ENCODE data around the gene OLFML2B. TPM values are rescaled to one million over a fixed set of nuclear protein-coding genes. Genes with fewer than 3 reads are reported as not detected.

OLFML2B gene
- polyA plus RNA-seq, 1 of the 3 experiments (the other 2 are of a cell fraction): 7.3 TPM

DNA sequence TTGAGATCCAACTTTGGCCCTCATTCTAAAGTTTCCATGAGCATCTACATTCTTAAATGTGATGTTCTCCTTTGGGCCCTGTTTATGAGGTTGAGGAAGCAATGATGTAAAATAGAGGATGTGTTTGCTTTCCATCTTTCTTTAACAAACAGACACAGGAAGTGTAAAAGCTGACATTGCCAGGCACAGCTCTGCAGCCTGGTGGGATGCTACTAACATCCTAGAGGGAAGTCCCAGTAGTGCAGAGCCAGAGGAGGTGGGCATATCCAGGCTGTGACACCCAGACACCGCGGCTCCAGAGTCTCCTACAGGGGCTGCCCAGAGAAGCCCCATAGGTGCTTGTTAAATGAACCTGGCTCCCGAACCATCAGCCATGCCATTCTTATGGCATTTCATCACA lies 16.2 kb downstream of the OLFML2B start:
- Histone ChIP-seq H3K4me2 (no peak overlapping the region), H2AFZ (ENCODE audit: low read depth) (no peak overlapping the region), H3F3A (replicated peaks; ENCODE audit: insufficient read depth) (no peaks in the 10 kb centered on the region), H3K27ac (ENCODE audit: low read depth in 2 of 2, low read length in 1 of 2) (no peak overlapping the region), H3K9me2 (no peaks in the 10 kb centered on the region), H3K9ac (no peak overlapping the region), H3K27me3 (ENCODE audit: insufficient read depth) (no peaks in the 10 kb centered on the region), H4K20me1 (ENCODE audit: insufficient read depth) (no peaks in the 10 kb centered on the region), H3K4me1 (ENCODE audit: control insufficient read depth in 1 of 2, insufficient read depth in 2 of 2, low read depth in 1 of 2, low read length in 1 of 2) (peaks cover 9 to 11% of the 10 kb centered on the region in 2 experiments; a peak in 2 of 4 replicates), H3K4me3 (ENCODE audit: low read depth in 2 of 2, low read length in 1 of 2) (no peak overlapping the region), H3K79me2 (ENCODE audit: insufficient read depth) (no peaks in the 10 kb centered on the region), H3K36me3 (replicated peaks in 1 of 2; ENCODE audit: control insufficient read depth in 1 of 2, insufficient read depth in 2 of 2, low read length in 1 of 2) (peaks cover 3 to 4% of the 10 kb centered on the region in 2 experiments), H3K9me3 (no peaks in the 10 kb centered on the region)
- WGBS (ENCODE audit: low lambda C conversion rate): no CpG with 5 or more reads among the region's 3 CpGs
- TF ChIP-seq RAD21 (IDR thresholded peaks at IDR 0.05; ENCODE audit: low read length): no peak
- no peak for TF ChIP-seq CHD2 (IDR thresholded peaks at IDR 0.05; ENCODE audit: low read length, partially characterized antibody)
- TF ChIP-seq, protein P1, sequence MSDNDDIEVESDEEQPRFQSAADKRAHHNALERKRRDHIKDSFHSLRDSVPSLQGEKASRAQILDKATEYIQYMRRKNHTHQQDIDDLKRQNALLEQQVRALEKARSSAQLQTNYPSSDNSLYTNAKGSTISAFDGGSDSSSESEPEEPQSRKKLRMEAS (IDR thresholded peaks at IDR 0.05; ENCODE audit: low read depth): no peak
- TF ChIP-seq GABPA (IDR thresholded peaks at IDR 0.05; ENCODE audit: low read depth): no peak
- no peak for TF ChIP-seq RFX5 (IDR thresholded peaks at IDR 0.05; ENCODE audit: low read length)
- TF ChIP-seq FOXJ3 (CRISPR knock-in tag; IDR thresholded peaks at IDR 0.05): no peak
- TF ChIP-seq, protein P2, sequence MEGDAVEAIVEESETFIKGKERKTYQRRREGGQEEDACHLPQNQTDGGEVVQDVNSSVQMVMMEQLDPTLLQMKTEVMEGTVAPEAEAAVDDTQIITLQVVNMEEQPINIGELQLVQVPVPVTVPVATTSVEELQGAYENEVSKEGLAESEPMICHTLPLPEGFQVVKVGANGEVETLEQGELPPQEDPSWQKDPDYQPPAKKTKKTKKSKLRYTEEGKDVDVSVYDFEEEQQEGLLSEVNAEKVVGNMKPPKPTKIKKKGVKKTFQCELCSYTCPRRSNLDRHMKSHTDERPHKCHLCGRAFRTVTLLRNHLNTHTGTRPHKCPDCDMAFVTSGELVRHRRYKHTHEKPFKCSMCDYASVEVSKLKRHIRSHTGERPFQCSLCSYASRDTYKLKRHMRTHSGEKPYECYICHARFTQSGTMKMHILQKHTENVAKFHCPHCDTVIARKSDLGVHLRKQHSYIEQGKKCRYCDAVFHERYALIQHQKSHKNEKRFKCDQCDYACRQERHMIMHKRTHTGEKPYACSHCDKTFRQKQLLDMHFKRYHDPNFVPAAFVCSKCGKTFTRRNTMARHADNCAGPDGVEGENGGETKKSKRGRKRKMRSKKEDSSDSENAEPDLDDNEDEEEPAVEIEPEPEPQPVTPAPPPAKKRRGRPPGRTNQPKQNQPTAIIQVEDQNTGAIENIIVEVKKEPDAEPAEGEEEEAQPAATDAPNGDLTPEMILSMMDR (IDR thresholded peaks at IDR 0.05): no peak
- TF ChIP-seq FOXM1 (IDR thresholded peaks at IDR 0.05; ENCODE audit: low read depth): no peak
- TF ChIP-seq ELF1 (IDR thresholded peaks at IDR 0.05): no peak
- no peak for TF ChIP-seq NFIC (IDR thresholded peaks at IDR 0.05; ENCODE audit: borderline replicate concordance)
- no peak for TF ChIP-seq NRF1 (IDR thresholded peaks at IDR 0.05; ENCODE audit: low read depth, low read length)
- TF ChIP-seq FOSL2 (IDR thresholded peaks at IDR 0.05; ENCODE audit: borderline replicate concordance, low read depth): no peak
- no peak for TF ChIP-seq RCOR1 (IDR thresholded peaks at IDR 0.05; ENCODE audit: low read length)
- no peak for TF ChIP-seq MEF2A (IDR thresholded peaks at IDR 0.05; ENCODE audit: borderline replicate concordance, low read depth)
- TF ChIP-seq, protein P3, sequence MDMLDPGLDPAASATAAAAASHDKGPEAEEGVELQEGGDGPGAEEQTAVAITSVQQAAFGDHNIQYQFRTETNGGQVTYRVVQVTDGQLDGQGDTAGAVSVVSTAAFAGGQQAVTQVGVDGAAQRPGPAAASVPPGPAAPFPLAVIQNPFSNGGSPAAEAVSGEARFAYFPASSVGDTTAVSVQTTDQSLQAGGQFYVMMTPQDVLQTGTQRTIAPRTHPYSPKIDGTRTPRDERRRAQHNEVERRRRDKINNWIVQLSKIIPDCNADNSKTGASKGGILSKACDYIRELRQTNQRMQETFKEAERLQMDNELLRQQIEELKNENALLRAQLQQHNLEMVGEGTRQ (IDR thresholded peaks at IDR 0.05; ENCODE audit: borderline replicate concordance, low read depth, low read length): no peak
- TF ChIP-seq MXI1 (IDR thresholded peaks at IDR 0.05; ENCODE audit: low read depth, low read length): no peak
- TF ChIP-seq, protein P4, sequence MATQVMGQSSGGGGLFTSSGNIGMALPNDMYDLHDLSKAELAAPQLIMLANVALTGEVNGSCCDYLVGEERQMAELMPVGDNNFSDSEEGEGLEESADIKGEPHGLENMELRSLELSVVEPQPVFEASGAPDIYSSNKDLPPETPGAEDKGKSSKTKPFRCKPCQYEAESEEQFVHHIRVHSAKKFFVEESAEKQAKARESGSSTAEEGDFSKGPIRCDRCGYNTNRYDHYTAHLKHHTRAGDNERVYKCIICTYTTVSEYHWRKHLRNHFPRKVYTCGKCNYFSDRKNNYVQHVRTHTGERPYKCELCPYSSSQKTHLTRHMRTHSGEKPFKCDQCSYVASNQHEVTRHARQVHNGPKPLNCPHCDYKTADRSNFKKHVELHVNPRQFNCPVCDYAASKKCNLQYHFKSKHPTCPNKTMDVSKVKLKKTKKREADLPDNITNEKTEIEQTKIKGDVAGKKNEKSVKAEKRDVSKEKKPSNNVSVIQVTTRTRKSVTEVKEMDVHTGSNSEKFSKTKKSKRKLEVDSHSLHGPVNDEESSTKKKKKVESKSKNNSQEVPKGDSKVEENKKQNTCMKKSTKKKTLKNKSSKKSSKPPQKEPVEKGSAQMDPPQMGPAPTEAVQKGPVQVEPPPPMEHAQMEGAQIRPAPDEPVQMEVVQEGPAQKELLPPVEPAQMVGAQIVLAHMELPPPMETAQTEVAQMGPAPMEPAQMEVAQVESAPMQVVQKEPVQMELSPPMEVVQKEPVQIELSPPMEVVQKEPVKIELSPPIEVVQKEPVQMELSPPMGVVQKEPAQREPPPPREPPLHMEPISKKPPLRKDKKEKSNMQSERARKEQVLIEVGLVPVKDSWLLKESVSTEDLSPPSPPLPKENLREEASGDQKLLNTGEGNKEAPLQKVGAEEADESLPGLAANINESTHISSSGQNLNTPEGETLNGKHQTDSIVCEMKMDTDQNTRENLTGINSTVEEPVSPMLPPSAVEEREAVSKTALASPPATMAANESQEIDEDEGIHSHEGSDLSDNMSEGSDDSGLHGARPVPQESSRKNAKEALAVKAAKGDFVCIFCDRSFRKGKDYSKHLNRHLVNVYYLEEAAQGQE (IDR thresholded peaks at IDR 0.05; ENCODE audit: low read depth, low read length): no peak
- ChIA-PET CTCF (interaction anchor here (0.9 to 2.1 kb wide), 2 partner anchors 10 to 12 kb away, joined by 3 to 6 read pairs; no protein-coding TSS in a partner anchor), POLR2A (no interaction called here)
- no peak for DNase-seq

All from SK-N-SH (cell line).